Measurements from ENCODE around the gene MMP23B.

MMP23B gene

DNA sequence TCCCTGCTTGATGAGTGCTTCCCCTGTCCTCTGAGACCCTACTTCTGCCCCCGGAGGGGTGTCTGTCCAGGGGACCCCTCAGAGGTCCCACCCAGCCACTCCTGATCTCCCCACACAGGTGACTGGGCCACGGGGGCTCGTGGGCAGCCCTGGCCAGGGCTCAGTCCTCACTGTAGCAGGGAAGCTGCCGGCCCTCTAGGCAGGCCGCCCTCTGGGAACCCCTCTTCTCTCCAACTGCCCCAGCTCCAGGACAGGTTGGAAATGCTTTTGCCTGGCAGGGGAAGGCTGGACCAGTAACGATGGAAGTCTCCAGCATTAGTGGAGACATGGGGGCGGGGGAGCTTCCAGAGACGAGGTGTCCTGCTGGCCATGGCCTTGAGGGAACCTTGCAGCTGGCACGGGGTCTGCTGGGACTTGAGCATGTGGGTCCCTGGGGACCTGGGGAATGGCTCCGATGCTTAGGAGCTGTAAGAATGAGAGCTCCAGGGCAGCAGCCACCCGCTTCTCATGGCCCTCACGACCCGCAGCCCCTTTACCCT lies 28.9 kb upstream of the MMP23B start:
- no peak for DNase-seq

DNA sequence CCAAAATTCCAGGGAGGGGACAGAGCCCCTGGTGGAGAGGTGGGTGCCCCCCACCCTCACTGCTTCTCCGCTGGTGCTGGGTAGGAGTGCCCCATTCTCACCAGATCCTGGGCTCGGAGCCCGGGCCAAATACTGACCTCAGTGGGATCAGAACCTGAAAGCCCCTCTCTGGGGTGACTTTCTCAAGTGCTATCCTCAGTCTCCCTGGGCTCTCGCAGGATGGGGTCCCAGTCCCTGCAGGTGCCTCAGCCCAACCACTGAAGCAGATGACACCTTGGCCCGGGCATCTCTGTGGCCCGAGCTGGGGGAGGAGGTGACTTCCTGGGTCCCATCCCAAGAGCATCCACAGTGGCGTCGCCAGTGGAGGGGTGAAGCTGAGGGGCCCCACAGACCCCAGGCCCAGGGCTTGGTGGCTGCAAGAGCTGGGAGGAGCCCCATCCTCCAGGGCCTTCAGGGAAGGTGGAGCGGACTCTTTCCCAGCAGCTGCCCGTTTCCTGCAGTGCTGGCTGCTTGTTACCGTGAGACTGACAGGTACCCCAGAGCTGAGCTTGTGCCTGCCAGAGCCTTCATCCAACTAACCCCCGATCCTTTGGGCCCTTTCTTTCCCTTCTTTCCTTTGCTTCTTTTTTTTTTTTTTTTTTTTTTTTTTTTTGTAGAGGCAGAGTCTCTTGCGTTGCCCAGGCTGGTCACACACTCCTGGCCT lies 28.2 kb upstream of the MMP23B start:
- DNase-seq: no peak

DNA sequence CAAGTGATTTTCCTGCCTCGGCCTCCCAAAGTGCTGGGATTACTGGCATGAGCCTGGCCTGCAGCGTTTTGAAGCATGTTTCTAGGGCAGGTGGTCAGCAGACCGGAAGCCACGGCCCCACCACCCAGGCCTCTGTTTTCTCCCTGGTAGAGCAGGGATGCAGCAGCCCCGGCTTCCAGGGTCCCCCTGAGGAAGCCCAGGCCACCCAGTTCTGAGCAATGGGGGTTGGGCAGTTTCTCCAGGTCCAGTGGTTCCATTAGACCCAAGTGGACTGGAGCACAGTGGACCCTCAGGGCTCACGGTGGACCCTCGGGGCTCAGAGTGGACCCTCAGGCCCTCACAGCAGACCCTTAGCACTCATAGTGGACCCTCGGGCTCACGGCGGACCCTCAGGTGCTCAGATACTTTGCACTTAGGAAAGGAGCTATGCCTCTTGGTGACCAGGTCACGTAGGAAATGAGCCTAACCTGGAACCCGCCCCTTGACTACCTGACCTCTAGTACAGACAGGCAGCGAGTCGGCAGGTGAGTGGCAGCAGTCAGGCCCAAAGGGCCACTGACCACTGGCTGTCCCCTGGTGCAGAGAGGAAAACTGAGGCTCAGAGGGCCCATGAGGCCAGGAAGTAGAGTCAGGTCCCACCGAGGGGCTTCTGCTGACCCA lies 27.5 kb upstream of the MMP23B start:
- DNase-seq: no peak

DNA sequence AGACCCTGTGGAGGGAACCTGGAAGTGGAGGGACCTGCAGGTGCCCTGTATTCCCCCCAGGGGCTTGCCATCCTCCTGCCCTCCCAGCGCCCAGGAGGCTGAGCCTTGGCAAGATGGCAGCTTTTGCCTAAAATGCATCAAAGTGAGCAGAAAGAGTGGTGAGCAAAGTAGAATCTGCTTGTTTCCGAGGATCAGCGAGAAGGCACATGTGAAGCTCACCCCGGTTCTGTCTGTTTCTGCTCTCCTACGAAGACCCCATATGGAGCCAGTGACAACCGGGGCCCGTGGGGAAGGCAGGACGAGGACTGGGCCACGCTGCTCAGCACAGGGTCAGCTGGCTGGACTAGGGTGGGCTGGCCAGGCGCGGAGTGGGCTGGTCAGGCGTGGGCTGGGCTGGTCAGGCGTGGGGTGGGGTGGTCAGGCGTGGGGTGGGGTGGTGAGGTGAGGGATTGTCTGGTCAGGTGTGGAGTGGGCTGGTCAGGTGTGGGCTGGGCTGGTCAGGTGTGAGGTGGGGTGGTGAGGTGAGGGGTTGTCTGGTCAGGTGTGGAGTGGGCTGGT lies 26.9 kb upstream of the MMP23B start:
- DNase-seq: peak in 1 of 5 donors; percentile 10

DNA sequence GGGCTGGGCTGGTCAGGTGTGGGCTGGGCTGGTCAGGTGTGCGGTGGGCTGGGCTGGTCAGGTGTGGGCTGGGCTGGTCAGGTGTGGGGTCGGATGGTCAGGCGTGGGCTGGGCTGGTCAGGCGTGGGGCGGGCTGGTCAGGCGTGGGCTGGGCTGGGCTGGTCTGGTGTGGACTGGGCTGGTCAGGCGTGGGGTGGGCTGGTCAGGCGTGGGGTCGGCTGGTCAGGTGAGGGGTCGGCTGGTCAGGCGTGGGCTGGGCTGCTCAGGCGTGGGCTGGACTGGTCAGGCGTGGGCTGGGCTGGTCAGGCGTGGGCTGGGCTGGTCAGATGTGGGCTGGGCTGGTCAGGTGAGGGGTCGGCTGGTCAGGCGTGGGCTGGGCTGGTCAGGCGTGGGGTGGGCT lies 26.2 kb upstream of the MMP23B start:
- no peak for DNase-seq

DNA sequence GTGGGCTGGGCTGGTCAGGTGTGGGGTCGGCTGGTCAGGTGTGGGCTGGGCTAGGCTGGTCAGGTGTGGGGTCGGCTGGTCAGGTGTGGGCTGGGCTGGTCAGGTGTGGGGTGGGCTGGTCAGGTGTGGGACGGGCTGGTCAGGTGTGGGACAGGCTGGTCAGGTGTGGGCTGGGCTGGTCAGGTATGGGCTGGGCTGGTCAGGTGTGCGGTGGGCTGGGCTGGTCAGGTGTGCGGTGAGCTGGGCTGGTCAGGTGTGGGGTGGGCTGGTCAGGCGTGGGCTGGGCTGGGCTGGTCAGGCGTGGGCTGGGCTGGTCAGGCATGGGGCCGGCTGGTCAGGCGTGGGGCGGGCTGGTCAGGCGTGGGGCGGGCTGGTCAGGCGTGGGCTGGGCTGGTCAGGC lies 25.7 kb upstream of the MMP23B start:
- no peak for DNase-seq

DNA sequence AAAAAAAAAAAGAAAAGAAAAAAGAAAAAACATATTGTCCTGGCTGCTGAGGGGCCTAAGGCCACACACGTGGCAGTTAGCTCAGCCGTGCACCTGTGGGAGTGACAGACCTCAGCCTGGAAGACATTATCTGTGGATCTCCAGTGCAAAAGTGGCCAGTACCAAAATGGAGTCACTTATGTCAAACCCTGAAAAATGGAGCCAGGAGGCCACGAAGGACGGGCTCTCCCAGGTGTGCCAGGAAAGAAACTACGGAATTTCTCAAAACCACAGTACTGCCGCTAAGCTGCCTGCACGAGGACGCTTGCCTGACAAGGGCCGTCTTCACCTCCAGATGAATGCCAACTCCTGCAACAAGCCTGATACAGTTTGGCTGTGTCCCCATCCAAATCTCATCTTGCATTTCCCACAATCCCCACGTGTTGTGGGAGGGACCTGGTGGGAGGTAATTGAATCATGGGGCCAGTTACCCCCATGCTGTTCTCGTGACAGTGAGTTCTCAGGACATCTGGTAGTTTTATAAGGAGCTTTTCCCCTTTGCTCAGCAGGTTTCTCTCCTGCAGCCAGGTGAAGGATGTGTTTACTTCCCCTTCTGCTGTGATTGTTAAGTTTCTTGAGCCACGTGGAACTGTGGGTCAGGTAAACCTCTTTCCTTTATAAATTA lies 22.0 kb upstream of the MMP23B start:
- no peak for DNase-seq

DNA sequence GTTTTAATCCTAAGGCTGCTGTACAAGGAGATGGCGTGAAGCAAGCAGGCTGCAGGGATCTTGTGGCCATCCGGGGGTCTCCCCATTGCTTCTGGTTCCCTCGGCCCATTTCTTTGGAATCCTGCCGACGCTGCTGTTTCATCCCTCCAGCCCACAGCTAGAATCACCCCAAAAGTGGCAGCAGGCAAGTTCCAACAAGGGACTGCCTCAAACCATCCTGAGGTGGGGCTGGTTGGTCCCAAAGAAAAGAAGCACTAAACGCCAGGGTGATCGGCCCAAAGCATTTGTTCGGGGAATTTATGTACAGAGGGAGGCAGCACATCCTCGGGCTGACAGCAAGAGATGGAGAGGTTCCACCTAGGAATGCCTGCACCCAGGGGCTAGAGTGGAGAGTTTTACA lies 21.2 kb upstream of the MMP23B start:
- no peak for DNase-seq

DNA sequence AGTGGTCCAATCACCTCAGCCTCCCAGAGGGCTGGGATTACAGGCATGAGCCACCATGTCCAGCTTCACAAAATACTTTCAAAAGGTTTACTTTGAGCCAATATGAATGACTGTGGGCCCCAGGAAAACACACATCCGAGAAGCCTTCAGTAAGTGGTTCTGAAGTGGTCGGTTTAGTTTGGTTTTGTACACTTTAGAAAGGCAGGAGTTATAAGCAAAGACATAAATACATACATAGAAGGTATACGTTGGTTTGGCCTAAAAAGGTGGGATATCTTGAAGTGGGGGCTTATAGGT lies 19.9 kb upstream of the MMP23B start:
- no peak for DNase-seq

DNA sequence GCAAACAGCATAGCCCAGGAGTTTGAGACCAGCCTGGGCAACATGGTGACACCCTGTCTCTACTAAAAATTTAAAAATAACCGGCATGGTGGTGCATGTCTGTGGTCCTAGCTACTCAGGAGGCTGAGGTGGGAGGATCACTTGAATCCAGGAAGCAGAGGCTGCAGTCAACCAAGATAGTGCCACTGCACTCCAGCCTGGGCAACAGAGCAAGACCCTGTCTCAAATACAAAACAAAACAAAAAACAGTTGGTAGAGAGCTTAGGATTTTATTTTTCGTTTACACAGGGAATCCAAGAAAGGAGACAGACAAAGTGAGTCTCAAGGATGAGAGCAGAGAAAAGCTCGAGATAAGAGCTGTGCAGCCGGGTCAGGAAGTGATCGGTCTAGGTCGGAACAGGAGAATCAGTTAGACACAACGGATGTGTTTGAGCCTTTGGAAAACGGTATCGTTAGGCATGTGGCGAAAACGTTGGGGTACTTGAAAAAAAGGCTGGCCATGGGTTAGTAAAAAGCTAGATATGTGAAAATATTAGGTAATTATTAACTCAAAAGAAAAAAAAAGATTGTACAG lies 18.4 kb upstream of the MMP23B start:
- no peak for DNase-seq

DNA sequence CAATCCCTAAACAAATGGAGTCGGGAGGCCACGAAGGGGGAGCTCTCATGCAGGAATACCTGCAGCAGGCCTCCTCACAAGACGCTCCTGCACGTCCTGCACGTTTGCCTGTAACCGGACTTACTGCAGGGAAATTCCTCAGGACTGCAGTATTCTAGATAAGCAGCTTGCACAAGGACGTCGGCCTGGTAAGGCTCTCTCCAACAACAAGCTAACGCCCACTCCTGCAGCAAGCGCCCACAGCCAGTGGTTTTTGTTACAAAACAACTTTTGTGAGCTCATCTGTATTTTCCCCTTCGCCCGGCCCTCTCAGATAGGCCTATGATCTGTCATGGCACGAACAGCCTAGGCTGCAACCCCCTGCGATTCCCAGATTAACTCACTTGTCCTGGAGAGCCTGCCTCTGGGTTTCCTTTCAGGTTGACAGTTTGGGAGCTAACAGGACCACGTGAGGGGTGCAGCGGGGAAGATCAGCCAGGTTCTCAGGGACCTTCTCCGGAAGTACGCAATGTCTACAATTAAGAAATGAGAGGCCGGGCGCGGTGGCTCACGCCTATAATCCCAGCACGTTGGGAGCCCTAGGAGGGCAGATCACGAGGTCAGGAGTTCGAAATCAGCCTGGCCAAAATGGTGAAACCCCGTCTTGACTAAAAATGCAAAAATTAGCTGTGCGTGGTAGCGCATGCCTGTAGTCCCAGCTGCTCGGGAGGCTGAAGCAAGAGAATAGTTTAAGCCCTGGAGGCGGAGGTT lies 17.6 kb upstream of the MMP23B start:
- peak; percentile 30 to 45 (median 36) for DNase-seq

DNA sequence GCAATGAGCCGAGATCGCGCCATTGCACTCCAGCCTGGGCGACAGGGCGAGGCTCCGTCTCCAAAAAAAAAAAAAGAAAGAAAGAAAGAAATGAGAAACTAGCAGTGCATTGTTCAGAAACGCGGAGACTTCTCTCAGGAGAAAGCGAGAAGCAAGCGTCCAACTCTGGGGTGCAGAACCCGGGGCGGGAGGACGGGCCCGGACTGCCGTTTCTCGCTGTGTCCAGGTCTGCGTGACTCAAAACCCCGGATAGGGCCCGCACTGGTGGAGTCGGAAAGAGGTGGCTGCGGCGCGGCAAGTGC lies 17.1 kb upstream of the MMP23B start:
- DNase-seq: no peak

DNA sequence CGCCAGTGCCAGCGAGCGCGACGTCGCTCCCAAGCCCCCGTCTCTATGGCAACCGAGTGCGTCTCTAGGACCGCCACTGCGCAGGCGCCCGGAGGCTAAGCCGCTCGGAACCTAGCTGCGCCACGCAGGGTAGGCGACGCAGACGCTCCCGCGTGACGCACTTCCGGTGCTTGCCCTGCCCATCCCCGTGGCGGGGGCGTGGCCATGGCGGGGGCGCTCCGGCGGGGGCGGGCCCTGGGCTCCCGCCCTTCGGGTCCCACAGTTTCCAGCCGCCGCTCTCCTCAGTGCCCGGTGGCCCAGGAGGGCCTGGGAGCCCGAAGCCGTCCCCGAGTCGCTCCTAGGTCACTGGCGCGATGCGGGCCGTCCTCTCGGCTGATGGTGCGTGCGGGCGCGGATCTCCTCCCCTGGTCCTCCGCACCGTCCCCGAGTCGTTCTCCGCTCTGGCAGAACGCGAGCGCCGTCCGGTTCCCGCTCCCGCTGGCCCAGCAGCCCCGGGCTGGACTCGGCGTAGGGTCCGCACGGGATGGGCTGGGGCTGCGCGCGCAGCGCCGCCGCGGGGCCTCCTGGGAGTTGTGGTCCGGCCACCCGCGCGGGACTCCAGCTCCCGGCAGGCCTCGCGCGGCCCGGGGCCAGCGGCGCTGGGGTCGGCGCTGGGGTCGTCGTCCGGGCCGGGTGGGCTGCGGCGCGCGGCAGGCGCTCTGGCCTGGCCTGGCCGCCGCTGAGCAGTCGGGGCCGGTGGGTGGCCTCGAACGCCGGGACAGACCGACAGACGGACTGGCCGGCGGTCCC lies 16.5 kb upstream of the MMP23B start, which contains the start of gene MIB2:
MIB2 (plus strand) TSS at position 245 of the 789 bp plus-strand sequence. CDS start 7,953 bp downstream, outside the sequence.
- peak; percentile 96 to 100 (median 98) for DNase-seq

DNA sequence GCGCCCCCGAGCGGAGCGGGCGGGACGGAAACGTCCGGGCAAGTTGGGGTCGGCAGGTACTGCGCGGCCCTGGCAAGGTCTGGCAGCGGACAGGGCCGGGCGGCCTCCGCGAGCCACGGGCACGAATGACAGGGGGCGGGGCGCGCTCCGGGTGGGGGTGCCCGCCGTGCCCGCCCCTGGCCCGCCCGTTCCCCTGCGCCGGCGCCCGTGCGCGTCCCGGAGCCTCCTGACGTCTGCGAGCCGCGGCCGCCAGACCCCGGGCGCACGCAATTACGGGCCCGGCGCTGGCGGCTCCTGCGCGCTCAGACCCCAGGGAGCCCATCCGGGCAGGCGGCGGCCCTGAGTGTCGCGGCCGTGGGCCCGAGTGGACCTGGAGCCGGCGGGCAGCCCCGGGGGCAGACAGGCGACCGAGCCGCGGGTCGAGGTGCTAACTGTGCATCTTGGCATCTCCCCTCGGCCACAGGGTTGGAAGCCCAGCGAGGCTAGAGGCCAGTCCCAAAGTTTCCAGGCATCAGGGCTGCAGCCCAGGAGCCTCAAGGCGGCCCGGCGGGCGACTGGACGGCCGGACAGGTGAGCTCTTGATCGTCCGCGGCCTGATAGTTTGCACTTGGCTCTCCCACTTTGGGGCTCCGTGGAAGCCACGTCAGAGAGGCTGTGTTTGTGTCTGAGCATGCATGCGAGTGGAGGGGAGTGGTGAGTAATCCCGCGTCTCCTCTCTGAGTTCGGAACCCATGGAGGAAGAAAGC lies 15.8 kb upstream of the MMP23B start:
- peak in 4 of 5 donors; percentile 13 to 61 (median 36) for DNase-seq

DNA sequence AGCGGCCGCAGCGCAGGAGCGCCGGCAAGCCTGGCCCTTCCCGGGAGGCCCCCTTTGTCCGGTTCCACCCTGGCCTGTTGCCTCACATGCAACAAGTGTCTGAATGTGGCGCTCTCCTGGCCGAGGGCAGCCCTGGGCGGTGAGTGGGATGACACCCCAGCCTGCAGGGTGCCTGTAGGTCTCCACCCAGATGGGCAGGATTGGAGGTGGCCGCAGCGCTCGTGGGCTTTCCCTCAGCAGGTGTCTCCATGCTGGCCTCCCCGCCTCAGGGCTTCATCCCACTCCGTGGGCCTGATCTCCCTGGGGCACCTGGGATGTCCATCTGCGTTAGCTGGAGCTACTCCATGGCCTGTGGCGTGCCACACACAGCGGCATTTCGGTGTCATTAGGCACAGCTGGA lies 15.1 kb upstream of the MMP23B start:
- DNase-seq: peak in 1 of 5 donors; percentile 4

DNA sequence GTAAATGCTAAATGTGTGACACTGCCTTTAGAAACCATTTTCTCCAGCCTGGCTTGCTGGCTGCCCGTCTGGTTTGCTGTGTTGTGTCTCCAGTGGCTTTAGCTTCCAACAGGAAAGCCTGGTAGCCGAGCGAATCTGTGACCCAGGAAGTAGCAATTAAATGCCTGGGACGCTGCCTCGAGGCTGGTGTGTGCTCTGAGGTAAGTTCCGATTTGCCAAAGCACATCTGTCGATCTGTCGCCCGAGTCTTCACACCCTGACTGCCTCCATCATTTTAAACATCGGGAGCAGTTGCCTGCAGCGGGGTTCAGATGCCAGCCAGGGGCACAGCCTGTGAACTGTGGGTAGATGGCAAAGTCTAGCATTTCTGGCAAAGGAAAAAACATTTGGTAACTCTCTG lies 14.5 kb upstream of the MMP23B start:
- no peak for DNase-seq

DNA sequence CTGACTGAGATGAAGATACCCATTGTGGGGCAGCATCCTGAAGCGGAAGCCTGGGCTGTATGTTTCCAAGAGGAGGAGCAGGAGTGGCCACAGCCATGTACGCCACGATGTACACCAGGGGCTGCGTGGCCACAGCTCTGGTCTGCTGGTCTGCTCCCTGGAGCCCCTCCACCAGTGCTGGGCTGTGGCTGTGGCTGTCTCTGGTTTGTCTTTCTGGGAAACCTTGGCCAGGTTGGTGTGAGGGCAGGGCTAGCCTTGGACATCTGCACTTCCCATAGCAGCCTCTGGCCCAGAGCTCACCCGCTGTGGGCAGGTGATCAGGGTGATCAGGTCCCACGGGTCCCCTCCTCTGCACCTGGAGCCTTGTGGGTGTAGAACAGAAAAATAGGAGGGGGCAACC lies 14.0 kb upstream of the MMP23B start:
- DNase-seq: peak in 1 of 5 donors; percentile 5

DNA sequence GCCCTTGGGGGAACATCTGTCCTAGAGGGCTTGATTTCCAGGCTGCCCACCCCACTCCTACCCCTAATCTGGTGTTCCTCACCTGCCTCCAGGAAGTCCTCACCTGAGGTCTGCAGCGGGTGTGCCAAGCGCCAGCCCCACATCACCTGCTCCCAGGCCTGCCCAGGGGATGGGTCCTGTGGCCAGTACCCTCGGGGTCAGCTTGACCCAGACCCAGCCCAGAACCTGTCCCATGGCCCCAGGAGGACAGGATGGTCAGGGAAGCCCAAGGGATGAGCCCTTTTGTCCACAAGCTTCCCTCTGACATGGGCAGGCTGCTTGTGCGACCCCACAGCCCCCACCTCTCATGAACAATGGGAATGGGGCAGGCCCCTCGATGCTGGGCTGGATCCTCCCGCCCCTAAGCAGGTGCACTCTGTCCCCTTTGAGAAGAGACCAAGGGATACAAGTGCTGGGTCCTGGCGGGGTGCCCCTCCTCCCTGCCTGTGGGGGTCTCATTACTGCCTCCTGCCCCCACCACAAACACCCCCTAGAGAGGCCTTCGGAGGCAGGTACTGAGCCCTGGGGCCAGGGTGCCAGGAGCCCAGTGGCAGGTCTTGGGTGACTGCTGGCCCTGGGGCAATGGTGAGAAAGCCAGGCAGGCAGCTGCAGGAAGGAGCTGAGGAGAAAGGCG lies 13.4 kb upstream of the MMP23B start:
- no peak for DNase-seq

DNA sequence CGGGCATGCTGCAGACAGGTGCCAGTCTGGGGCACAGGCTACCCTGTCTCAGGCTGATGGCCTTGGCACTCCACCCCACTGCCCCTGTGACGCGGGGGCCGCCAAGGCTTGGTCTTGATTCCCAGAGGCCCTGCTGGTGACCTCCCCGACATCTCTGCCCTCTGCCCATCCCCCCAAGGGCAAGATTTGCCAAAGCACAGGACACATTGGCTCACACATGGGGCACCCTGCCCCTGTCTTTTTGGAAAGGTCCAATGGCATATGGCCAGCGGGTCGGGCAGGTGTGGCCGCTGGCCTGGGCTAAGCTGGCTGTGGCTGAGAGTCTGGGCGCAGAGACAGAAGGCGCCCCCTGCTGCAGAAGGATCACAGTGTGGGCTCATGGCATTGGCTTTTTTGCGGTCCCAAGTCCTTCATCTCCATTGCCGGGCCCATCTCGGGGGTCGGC lies 12.0 kb upstream of the MMP23B start:
- no peak for DNase-seq

DNA sequence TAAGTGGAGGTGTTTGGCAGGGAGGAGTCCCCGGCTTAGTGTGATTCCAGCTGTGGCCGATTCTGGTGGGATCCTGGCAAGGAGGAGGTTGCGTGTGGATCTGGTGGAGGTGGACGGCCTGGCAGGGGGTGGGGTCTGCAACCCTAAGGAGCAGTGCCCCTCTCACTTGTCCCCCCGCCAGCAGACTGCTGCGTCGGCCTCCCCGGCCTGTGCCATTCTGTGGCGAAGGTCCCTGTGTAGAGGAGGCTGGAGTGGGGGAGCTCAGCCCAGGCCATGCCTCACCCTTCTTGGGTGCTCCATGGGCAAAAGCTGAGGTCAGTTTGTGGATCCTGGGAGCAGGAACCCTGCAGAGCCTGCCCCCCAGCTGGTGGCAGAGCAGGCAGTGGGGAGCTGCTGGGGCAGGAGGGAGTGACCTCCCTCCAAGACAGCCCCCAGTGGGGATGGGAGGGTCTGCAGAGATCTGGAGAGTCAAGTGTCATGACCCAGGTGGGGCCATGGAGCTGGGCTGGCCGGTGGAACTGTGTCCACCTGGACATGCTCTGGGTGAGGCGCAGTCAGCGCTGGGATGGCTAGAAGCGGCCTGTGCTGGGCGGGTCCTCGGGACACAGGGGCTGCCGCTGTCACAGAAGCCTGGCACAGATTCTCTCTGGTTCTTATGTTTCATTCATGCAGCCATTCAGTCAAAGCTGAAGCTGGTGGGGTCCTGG lies 11.4 kb upstream of the MMP23B start:
- peak in 1 of 5 donors; percentile 5 for DNase-seq
